Hepatocyte (in vitro differentiated cells): ENCODE results near the gene PKNOX2.

Source experiments
- CTCF ChIP-seq: fragments of 200-600 bp; sonication (generic); IDR thresholded peaks from 2 replicates; pipeline ENCODE4 v1.5.1; 2016; ENCODE audit warnings: antibody characterized with exemption, mild to moderate bottlenecking; ENCODE audit not compliant: poor library complexity
- EZH2 ChIP-seq: fragments of 200-600 bp; sonication (generic); IDR thresholded peaks from 2 replicates; pipeline ENCODE4 v1.6.1; 2016; ENCODE audit warnings: antibody characterized with exemption, mild to moderate bottlenecking, borderline replicate concordance

- no peak for TF ChIP-seq CTCF
- TF ChIP-seq EZH2: no peak
Observed at GRCh38 chr11:125372911-125373310, 208.4 kb downstream of the PKNOX2 start.
